ENCODE data around the gene ARHGEF38.

The ARHGEF38 gene

DNA sequence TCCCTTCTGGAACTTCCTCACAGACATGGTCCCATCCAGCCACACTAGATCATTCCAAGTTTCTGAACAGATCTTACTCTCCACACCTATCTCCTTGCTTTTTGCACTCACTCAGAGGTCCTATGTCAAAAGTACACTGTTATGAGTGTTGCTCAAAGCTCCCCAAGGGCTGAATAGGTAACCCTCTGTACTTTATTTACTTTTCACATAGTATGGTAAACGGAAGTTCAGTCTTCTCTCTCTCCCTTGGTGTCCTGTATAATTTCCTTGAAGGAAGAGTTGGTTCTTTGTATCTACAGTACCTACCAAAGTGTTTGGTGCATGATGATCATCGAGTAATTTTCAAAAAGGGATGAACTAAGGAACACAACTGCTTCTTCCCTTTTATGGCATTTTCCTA is 74.4 kb downstream of the ARHGEF38 start:
- no peaks in the 10 kb centered on the region for H3K36me3 ChIP-seq (ENCODE audit: control insufficient read depth, insufficient read depth, low read length)
- no peaks in the 10 kb centered on the region for H3K9me3 ChIP-seq (ENCODE audit: control insufficient read depth, insufficient read depth, low read length)
- H3K27me3 ChIP-seq (ENCODE audit: control insufficient read depth, insufficient read depth, low read length): no peaks in the 10 kb centered on the region
- WGBS (ENCODE audit: insufficient coverage, insufficient read length): no CpG with 5 or more reads among the region's 2 CpGs
- no peak for DNase-seq (ENCODE audit: low read depth, low spot score)
- no peaks in the 10 kb centered on the region for H3K4me1 ChIP-seq (ENCODE audit: control insufficient read depth, insufficient read depth, low read length)
- no peak overlapping the region for H3K27ac ChIP-seq (ENCODE audit: low read length)
- no peak overlapping the region for H3K4me3 ChIP-seq (ENCODE audit: low read length)

DNA sequence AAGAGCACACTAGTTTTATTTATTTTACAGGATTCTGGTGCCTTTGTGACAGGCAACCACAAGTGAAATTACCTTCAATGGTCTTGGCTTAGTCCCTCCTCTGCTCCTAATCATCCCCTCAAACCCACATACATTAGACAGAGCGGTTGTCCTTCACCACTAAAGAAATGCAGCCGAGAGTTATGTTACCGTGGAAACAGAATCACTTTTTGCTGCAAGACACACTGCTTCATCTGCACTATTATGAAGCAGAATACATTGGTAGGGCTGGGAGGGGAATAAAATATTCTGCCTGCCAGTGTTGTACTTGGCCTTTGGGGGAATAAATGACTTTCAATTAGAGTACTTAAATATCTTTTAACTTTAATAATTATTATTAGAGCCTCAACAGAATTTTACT is 75.2 kb downstream of the ARHGEF38 start:
- Histone ChIP-seq H3K27me3 (ENCODE audit: control insufficient read depth, insufficient read depth, low read length) (no peaks in the 10 kb centered on the region), H3K27ac (ENCODE audit: low read length) (no peak overlapping the region), H3K4me1 (ENCODE audit: control insufficient read depth, insufficient read depth, low read length) (no peaks in the 10 kb centered on the region), H3K4me3 (ENCODE audit: low read length) (no peak overlapping the region), H3K36me3 (ENCODE audit: control insufficient read depth, insufficient read depth, low read length) (no peaks in the 10 kb centered on the region), H3K9me3 (ENCODE audit: control insufficient read depth, insufficient read depth, low read length) (no peaks in the 10 kb centered on the region)
- WGBS (ENCODE audit: insufficient coverage, insufficient read length): no CpG with 5 or more reads among the region's 3 CpGs
- DNase-seq (ENCODE audit: low read depth, low spot score): no peak

- Histone ChIP-seq H3K4me3 (ENCODE audit: low read length) (no peak overlapping the region), H3K4me1 (ENCODE audit: control insufficient read depth, insufficient read depth, low read length) (no peaks in the 10 kb centered on the region), H3K9me3 (ENCODE audit: control insufficient read depth, insufficient read depth, low read length) (no peaks in the 10 kb centered on the region), H3K27ac (ENCODE audit: low read length) (no peak overlapping the region), H3K36me3 (ENCODE audit: control insufficient read depth, insufficient read depth, low read length) (no peaks in the 10 kb centered on the region), H3K27me3 (ENCODE audit: control insufficient read depth, insufficient read depth, low read length) (no peaks in the 10 kb centered on the region)
- DNase-seq (ENCODE audit: low read depth, low spot score): no peak
- no CpG with 5 or more reads among the region's 7 CpGs for WGBS (ENCODE audit: insufficient coverage, insufficient read length)
Observed at GRCh38 chr4:105630670-105631655, 78.5 kb downstream of the ARHGEF38 start.

GRCh38 chr4:105631818-105632400 is 79.5 kb downstream of the ARHGEF38 start:
- Histone ChIP-seq H3K27ac (ENCODE audit: low read length) (no peak overlapping the region), H3K36me3 (ENCODE audit: control insufficient read depth, insufficient read depth, low read length) (no peaks in the 10 kb centered on the region), H3K27me3 (ENCODE audit: control insufficient read depth, insufficient read depth, low read length) (no peaks in the 10 kb centered on the region), H3K4me1 (ENCODE audit: control insufficient read depth, insufficient read depth, low read length) (no peaks in the 10 kb centered on the region), H3K9me3 (ENCODE audit: control insufficient read depth, insufficient read depth, low read length) (no peaks in the 10 kb centered on the region), H3K4me3 (ENCODE audit: low read length) (no peak overlapping the region)
- DNase-seq (ENCODE audit: low read depth, low spot score): no peak
- no CpG with 5 or more reads among the region's 8 CpGs for WGBS (ENCODE audit: insufficient coverage, insufficient read length)

- WGBS (ENCODE audit: insufficient coverage, insufficient read length): no CpG with 5 or more reads among the region's 3 CpGs
- Histone ChIP-seq H3K36me3 (ENCODE audit: control insufficient read depth, insufficient read depth, low read length) (no peaks in the 10 kb centered on the region), H3K27ac (ENCODE audit: low read length) (no peak overlapping the region), H3K9me3 (ENCODE audit: control insufficient read depth, insufficient read depth, low read length) (no peaks in the 10 kb centered on the region), H3K4me3 (ENCODE audit: low read length) (no peak overlapping the region), H3K27me3 (ENCODE audit: control insufficient read depth, insufficient read depth, low read length) (no peaks in the 10 kb centered on the region), H3K4me1 (ENCODE audit: control insufficient read depth, insufficient read depth, low read length) (no peaks in the 10 kb centered on the region)
- DNase-seq (ENCODE audit: low read depth, low spot score): no peak
Observed at GRCh38 chr4:105632599-105632998, 80.2 kb downstream of the ARHGEF38 start.

GRCh38 chr4:105633241-105633640 is 80.8 kb downstream of the ARHGEF38 start:
- H3K27ac ChIP-seq (ENCODE audit: low read length): no peak overlapping the region
- no CpG with 5 or more reads among the region's 3 CpGs for WGBS (ENCODE audit: insufficient coverage, insufficient read length)

DNA sequence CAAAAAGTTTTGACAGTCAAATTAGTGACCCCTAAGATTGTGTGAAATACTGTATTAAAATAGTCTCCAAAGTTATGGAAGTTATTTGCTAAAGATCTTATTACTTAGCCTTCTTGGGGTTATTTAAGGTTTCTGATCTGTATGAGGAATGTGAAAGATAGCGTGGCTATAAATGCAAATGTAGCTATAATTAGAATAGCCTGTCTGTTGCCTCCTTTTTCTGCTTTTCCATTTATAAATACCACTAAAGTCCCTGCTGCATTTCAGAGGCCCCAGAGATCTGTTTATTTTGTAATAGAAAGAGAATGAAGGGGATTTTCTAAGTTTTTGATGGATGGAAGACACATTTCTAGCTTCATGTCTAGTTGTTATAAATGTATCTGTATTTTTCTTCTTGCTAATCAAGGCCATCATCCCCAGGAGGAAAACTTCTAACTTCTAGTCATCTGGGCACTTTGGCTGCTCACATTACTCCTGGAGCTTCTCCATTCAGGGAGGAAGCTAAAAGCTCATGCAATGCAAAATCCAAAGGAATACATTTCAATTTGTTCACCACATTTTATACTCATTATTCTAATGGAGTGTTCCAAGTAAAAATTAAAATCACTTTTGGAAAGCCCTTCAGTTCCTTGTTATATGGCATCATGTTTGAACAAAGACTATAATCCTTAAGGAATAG is 82.1 kb downstream of the ARHGEF38 start:
- H3K4me1 ChIP-seq (ENCODE audit: control insufficient read depth, insufficient read depth, low read length): no peaks in the 10 kb centered on the region
- no peak overlapping the region for H3K27ac ChIP-seq (ENCODE audit: low read length)
- H3K27me3 ChIP-seq (ENCODE audit: control insufficient read depth, insufficient read depth, low read length): no peaks in the 10 kb centered on the region
- no peak for DNase-seq (ENCODE audit: low read depth, low spot score)
- H3K9me3 ChIP-seq (ENCODE audit: control insufficient read depth, insufficient read depth, low read length): no peaks in the 10 kb centered on the region
- H3K4me3 ChIP-seq (ENCODE audit: low read length): no peak overlapping the region
- no peaks in the 10 kb centered on the region for H3K36me3 ChIP-seq (ENCODE audit: control insufficient read depth, insufficient read depth, low read length)
- WGBS (ENCODE audit: insufficient coverage, insufficient read length): no CpG with 5 or more reads among the region's 1 CpG

More at GRCh38 chr4:105633241-105633640, 80.8 kb downstream of the ARHGEF38 start:
- H3K27me3 ChIP-seq (ENCODE audit: control insufficient read depth, insufficient read depth, low read length): no peaks in the 10 kb centered on the region
- H3K9me3 ChIP-seq (ENCODE audit: control insufficient read depth, insufficient read depth, low read length): no peaks in the 10 kb centered on the region
- no peaks in the 10 kb centered on the region for H3K36me3 ChIP-seq (ENCODE audit: control insufficient read depth, insufficient read depth, low read length)
- no peak overlapping the region for H3K4me3 ChIP-seq (ENCODE audit: low read length)
- no peaks in the 10 kb centered on the region for H3K4me1 ChIP-seq (ENCODE audit: control insufficient read depth, insufficient read depth, low read length)
- DNase-seq (ENCODE audit: low read depth, low spot score): no peak

GRCh38 chr4:105637408-105638176 is 85.2 kb downstream of the ARHGEF38 start:
- Histone ChIP-seq H3K4me3 (ENCODE audit: low read length) (no peak overlapping the region), H3K4me1 (ENCODE audit: control insufficient read depth, insufficient read depth, low read length) (no peaks in the 10 kb centered on the region), H3K36me3 (ENCODE audit: control insufficient read depth, insufficient read depth, low read length) (no peaks in the 10 kb centered on the region), H3K9me3 (ENCODE audit: control insufficient read depth, insufficient read depth, low read length) (no peaks in the 10 kb centered on the region), H3K27ac (ENCODE audit: low read length) (no peak overlapping the region), H3K27me3 (ENCODE audit: control insufficient read depth, insufficient read depth, low read length) (no peaks in the 10 kb centered on the region)
- no peak for DNase-seq (ENCODE audit: low read depth, low spot score)
- no CpG with 5 or more reads among the region's 4 CpGs for WGBS (ENCODE audit: insufficient coverage, insufficient read length)

GRCh38 chr4:105641845-105642244 is 89.4 kb downstream of the ARHGEF38 start:
- no peak for DNase-seq (ENCODE audit: low read depth, low spot score)
- no CpG with 5 or more reads among the region's 4 CpGs for WGBS (ENCODE audit: insufficient coverage, insufficient read length)
- H3K4me1 ChIP-seq (ENCODE audit: control insufficient read depth, insufficient read depth, low read length): no peaks in the 10 kb centered on the region

DNA sequence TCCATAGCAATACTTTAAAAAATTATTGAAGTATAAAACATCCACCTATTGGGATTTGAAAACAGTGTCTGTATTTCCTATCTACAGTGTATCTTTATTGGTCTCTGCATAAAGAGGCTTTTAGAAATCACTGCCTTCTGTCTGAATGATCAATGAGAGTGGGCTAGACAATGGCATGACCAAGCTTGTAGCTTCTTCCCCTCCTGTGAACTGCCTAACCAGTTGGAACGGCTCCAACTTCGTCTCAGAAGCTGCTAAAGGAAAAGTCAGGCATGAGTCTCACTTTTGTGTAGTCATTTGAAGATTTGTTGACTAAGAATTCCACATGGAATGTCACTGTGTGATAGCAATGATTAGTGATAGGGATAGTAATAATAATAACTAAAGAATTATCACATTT is 91.8 kb downstream of the ARHGEF38 start:
- no peak for DNase-seq (ENCODE audit: low read depth, low spot score)

More at GRCh38 chr4:105641845-105642244, 89.4 kb downstream of the ARHGEF38 start:
- Histone ChIP-seq H3K27me3 (ENCODE audit: control insufficient read depth, insufficient read depth, low read length) (no peaks in the 10 kb centered on the region), H3K9me3 (ENCODE audit: control insufficient read depth, insufficient read depth, low read length) (no peaks in the 10 kb centered on the region), H3K27ac (ENCODE audit: low read length) (no peak overlapping the region), H3K36me3 (ENCODE audit: control insufficient read depth, insufficient read depth, low read length) (no peaks in the 10 kb centered on the region), H3K4me3 (ENCODE audit: low read length) (no peak overlapping the region)

More for the DNA sequence above, 91.8 kb downstream of the ARHGEF38 start:
- Histone ChIP-seq H3K9me3 (ENCODE audit: control insufficient read depth, insufficient read depth, low read length) (no peaks in the 10 kb centered on the region), H3K36me3 (ENCODE audit: control insufficient read depth, insufficient read depth, low read length) (no peaks in the 10 kb centered on the region), H3K27ac (ENCODE audit: low read length) (no peak overlapping the region), H3K4me3 (ENCODE audit: low read length) (no peak overlapping the region), H3K27me3 (ENCODE audit: control insufficient read depth, insufficient read depth, low read length) (no peaks in the 10 kb centered on the region), H3K4me1 (ENCODE audit: control insufficient read depth, insufficient read depth, low read length) (no peaks in the 10 kb centered on the region)
- WGBS (ENCODE audit: insufficient coverage, insufficient read length): no CpG with 5 or more reads among the region's 2 CpGs

All from iPS DF 6.9 (cell line).